ENCODE measurements around the gene PTGES2.

DNA sequence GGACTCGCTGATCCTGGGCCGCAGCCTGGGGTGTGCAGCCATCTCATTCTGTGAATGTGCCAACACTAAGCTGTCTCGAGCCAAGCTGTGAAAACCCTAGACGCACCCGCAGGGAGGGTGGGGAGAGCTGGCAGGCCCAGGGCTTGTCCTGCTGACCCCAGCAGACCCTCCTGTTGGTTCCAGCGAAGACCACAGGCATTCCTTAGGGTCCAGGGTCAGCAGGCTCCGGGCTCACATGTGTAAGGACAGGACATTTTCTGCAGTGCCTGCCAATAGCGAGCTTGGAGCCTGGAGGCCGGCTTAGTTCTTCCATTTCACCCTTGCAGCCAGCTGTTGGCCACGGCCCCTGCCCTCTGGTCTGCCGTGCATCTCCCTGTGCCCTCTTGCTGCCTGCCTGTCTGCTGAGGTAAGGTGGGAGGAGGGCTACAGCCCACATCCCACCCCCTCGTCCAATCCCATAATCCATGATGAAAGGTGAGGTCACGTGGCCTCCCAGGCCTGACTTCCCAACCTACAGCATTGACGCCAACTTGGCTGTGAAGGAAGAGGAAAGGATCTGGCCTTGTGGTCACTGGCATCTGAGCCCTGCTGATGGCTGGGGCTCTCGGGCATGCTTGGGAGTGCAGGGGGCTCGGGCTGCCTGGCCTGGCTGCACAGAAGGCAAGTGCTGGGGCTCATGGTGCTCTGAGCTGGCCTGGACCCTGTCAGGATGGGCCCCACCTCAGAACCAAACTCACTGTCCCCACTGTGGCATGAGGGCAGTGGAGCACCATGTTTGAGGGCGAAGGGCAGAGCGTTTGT, 19.9 kb downstream of the PTGES2 start:
- TF ChIP-seq, protein P1, sequence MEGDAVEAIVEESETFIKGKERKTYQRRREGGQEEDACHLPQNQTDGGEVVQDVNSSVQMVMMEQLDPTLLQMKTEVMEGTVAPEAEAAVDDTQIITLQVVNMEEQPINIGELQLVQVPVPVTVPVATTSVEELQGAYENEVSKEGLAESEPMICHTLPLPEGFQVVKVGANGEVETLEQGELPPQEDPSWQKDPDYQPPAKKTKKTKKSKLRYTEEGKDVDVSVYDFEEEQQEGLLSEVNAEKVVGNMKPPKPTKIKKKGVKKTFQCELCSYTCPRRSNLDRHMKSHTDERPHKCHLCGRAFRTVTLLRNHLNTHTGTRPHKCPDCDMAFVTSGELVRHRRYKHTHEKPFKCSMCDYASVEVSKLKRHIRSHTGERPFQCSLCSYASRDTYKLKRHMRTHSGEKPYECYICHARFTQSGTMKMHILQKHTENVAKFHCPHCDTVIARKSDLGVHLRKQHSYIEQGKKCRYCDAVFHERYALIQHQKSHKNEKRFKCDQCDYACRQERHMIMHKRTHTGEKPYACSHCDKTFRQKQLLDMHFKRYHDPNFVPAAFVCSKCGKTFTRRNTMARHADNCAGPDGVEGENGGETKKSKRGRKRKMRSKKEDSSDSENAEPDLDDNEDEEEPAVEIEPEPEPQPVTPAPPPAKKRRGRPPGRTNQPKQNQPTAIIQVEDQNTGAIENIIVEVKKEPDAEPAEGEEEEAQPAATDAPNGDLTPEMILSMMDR (IDR thresholded peaks at IDR 0.05), result no peak
- no peak for TF ChIP-seq POLR2A (IDR thresholded peaks at IDR 0.05)

Data from upper lobe of left lung (tissue), 4 donors.